Activated T-cell treated with anti-CD3 and anti-CD28 coated beads, Interleukin-2, amount 50 U/mL, for 4 hours (primary cell): ENCODE results near the gene EGFR. TPM values are rescaled to one million over a fixed set of nuclear protein-coding genes. Genes with fewer than 3 reads are reported as not detected.

ENCODE experiments used
- ATAC-seq, 2 donors: fragments of 200-7000 bp; cut with Tn5 transposase; one replicate each; pipeline ENCODE4 v1.10.0; 2021
- DNase-seq: peaks from one replicate; pipeline ENCODE4 v3.0.0-alpha.2; 2020
- H3K27me3 Mint-ChIP-seq: one replicate; pipeline ENCODE4 v1.8.0; 2021; ENCODE audit warnings: low read depth, mixed read lengths
- H3K36me3 Mint-ChIP-seq: one replicate; pipeline ENCODE4 v1.8.0; 2022; ENCODE audit warnings: mixed read lengths; ENCODE audit not compliant: insufficient read depth
- H3K4me1 Mint-ChIP-seq: one replicate; pipeline ENCODE4 v1.8.0; 2021; ENCODE audit warnings: low read depth, mixed read lengths
- H3K4me3 Mint-ChIP-seq: one replicate; pipeline ENCODE4 v1.8.0; 2021; ENCODE audit warnings: mild to moderate bottlenecking, moderate library complexity, mixed read lengths
- H3K9me3 Mint-ChIP-seq: one replicate; pipeline ENCODE4 v1.8.0; 2021; ENCODE audit warnings: mixed read lengths
- total RNA-seq, 3 donors: library from RNA; stranded (reverse); gene quantifications; one replicate each; pipeline ENCODE4 v1.2.1, GENCODE V29; 2021

The EGFR gene
- total RNA-seq, 3 donors from 2014 or later, result 0.11 to 0.30 (median 0.26) TPM

GRCh38 chr7:55112056-55112455 is 93.2 kb downstream of the EGFR start:
- DNase-seq (no peak), ATAC-seq (no peak)
- no peaks in the 10 kb centered on the region for H3K4me1 Mint-ChIP-seq
- H3K4me3 Mint-ChIP-seq, result no peak overlapping the region
- H3K36me3 Mint-ChIP-seq, result no peaks in the 10 kb centered on the region
- H3K27me3 Mint-ChIP-seq, result peaks cover 8% of the 10 kb centered on the region
- no peaks in the 10 kb centered on the region for H3K9me3 Mint-ChIP-seq

- no peaks in the 10 kb centered on the region for H3K36me3 Mint-ChIP-seq
- ATAC-seq, result no peak
- peaks cover 4% of the 10 kb centered on the region for H3K27me3 Mint-ChIP-seq
- DNase-seq, result no peak
- no peaks in the 10 kb centered on the region for H3K4me1 Mint-ChIP-seq
- H3K4me3 Mint-ChIP-seq, result no peak overlapping the region
- H3K9me3 Mint-ChIP-seq, result no peaks in the 10 kb centered on the region
Measured at GRCh38 chr7:55113760-55114540, 95.1 kb downstream of the EGFR start.

GRCh38 chr7:55117286-55117685 is 98.5 kb downstream of the EGFR start:
- H3K9me3 Mint-ChIP-seq, result no peaks in the 10 kb centered on the region
- no peak for ATAC-seq
- no peaks in the 10 kb centered on the region for H3K36me3 Mint-ChIP-seq

GRCh38 chr7:55118426-55118825 is 99.6 kb downstream of the EGFR start:
- Mint-ChIP-seq H3K4me1 (no peaks in the 10 kb centered on the region), H3K36me3 (no peaks in the 10 kb centered on the region), H3K4me3 (no peak overlapping the region), H3K9me3 (no peaks in the 10 kb centered on the region), H3K27me3 (peaks cover under 1% of the 10 kb centered on the region)
- no peak for ATAC-seq
- no peak for DNase-seq

More at GRCh38 chr7:55117286-55117685, 98.5 kb downstream of the EGFR start:
- no peak overlapping the region for H3K4me3 Mint-ChIP-seq
- no peak for DNase-seq
- peaks cover 2% of the 10 kb centered on the region for H3K27me3 Mint-ChIP-seq
- H3K4me1 Mint-ChIP-seq, result no peaks in the 10 kb centered on the region

GRCh38 chr7:55119571-55119970 is 100.8 kb downstream of the EGFR start:
- no peaks in the 10 kb centered on the region for H3K27me3 Mint-ChIP-seq
- H3K4me1 Mint-ChIP-seq, result no peaks in the 10 kb centered on the region
- ATAC-seq (no peak), DNase-seq (no peak)
- H3K4me3 Mint-ChIP-seq, result no peak overlapping the region
- no peaks in the 10 kb centered on the region for H3K9me3 Mint-ChIP-seq
- no peaks in the 10 kb centered on the region for H3K36me3 Mint-ChIP-seq

GRCh38 chr7:55120074-55120473 is 101.3 kb downstream of the EGFR start:
- DNase-seq (no peak), ATAC-seq (no peak)
- H3K4me1 Mint-ChIP-seq, result no peaks in the 10 kb centered on the region
- peaks cover 2% of the 10 kb centered on the region for H3K27me3 Mint-ChIP-seq
- H3K4me3 Mint-ChIP-seq, result no peak overlapping the region
- no peaks in the 10 kb centered on the region for H3K36me3 Mint-ChIP-seq
- no peaks in the 10 kb centered on the region for H3K9me3 Mint-ChIP-seq

GRCh38 chr7:55120501-55121198 is 101.8 kb downstream of the EGFR start:
- no peaks in the 10 kb centered on the region for H3K9me3 Mint-ChIP-seq
- no peak overlapping the region for H3K4me3 Mint-ChIP-seq
- ATAC-seq, result no peak
- no peaks in the 10 kb centered on the region for H3K36me3 Mint-ChIP-seq
- H3K27me3 Mint-ChIP-seq, result peaks cover 2% of the 10 kb centered on the region
- no peaks in the 10 kb centered on the region for H3K4me1 Mint-ChIP-seq
- DNase-seq, result no peak

GRCh38 chr7:55121249-55121648 is 102.4 kb downstream of the EGFR start:
- H3K36me3 Mint-ChIP-seq, result no peaks in the 10 kb centered on the region
- no peaks in the 10 kb centered on the region for H3K9me3 Mint-ChIP-seq
- H3K4me3 Mint-ChIP-seq, result no peak overlapping the region
- peaks cover 7% of the 10 kb centered on the region for H3K27me3 Mint-ChIP-seq
- DNase-seq (no peak), ATAC-seq (no peak)
- no peaks in the 10 kb centered on the region for H3K4me1 Mint-ChIP-seq

GRCh38 chr7:55122263-55122662 is 103.4 kb downstream of the EGFR start:
- H3K4me1 Mint-ChIP-seq, result no peaks in the 10 kb centered on the region
- H3K4me3 Mint-ChIP-seq, result no peak overlapping the region
- DNase-seq, result no peak

GRCh38 chr7:55124989-55125875 is 106.4 kb downstream of the EGFR start:
- no peak for ATAC-seq
- no peaks in the 10 kb centered on the region for H3K4me1 Mint-ChIP-seq

More at GRCh38 chr7:55122263-55122662, 103.4 kb downstream of the EGFR start:
- H3K27me3 Mint-ChIP-seq, result peaks cover 7% of the 10 kb centered on the region
- H3K36me3 Mint-ChIP-seq, result no peaks in the 10 kb centered on the region
- ATAC-seq, result no peak
- no peaks in the 10 kb centered on the region for H3K9me3 Mint-ChIP-seq

GRCh38 chr7:55127135-55127551 is 108.3 kb downstream of the EGFR start:
- ATAC-seq (no peak), DNase-seq (no peak)
- H3K9me3 Mint-ChIP-seq, result no peaks in the 10 kb centered on the region
- no peaks in the 10 kb centered on the region for H3K4me1 Mint-ChIP-seq
- H3K36me3 Mint-ChIP-seq, result no peaks in the 10 kb centered on the region
- H3K27me3 Mint-ChIP-seq, result peaks cover 7% of the 10 kb centered on the region
- no peak overlapping the region for H3K4me3 Mint-ChIP-seq

More at GRCh38 chr7:55124989-55125875, 106.4 kb downstream of the EGFR start:
- no peak for DNase-seq
- peaks cover 7% of the 10 kb centered on the region for H3K27me3 Mint-ChIP-seq
- no peaks in the 10 kb centered on the region for H3K36me3 Mint-ChIP-seq
- H3K9me3 Mint-ChIP-seq, result no peaks in the 10 kb centered on the region
- no peak overlapping the region for H3K4me3 Mint-ChIP-seq

GRCh38 chr7:55127622-55128081 is 108.8 kb downstream of the EGFR start:
- no peak for DNase-seq
- Mint-ChIP-seq H3K9me3 (no peaks in the 10 kb centered on the region), H3K4me3 (no peak overlapping the region), H3K4me1 (peaks cover 3% of the 10 kb centered on the region), H3K27me3 (peaks cover 10% of the 10 kb centered on the region), H3K36me3 (no peaks in the 10 kb centered on the region)
- no peak for ATAC-seq

GRCh38 chr7:55128693-55129394 is 110.0 kb downstream of the EGFR start:
- ATAC-seq, result no peak
- H3K36me3 Mint-ChIP-seq, result no peaks in the 10 kb centered on the region
- H3K27me3 Mint-ChIP-seq, result peaks cover 15% of the 10 kb centered on the region
- no peaks in the 10 kb centered on the region for H3K9me3 Mint-ChIP-seq
- peaks cover 6% of the 10 kb centered on the region for H3K4me1 Mint-ChIP-seq
- DNase-seq, result no peak
- no peak overlapping the region for H3K4me3 Mint-ChIP-seq
